ENCODE data around the gene AP2A2.
A peak's percentile ranks its signal among the peaks of the same experiment; 100 is the strongest.

AP2A2 gene

DNA sequence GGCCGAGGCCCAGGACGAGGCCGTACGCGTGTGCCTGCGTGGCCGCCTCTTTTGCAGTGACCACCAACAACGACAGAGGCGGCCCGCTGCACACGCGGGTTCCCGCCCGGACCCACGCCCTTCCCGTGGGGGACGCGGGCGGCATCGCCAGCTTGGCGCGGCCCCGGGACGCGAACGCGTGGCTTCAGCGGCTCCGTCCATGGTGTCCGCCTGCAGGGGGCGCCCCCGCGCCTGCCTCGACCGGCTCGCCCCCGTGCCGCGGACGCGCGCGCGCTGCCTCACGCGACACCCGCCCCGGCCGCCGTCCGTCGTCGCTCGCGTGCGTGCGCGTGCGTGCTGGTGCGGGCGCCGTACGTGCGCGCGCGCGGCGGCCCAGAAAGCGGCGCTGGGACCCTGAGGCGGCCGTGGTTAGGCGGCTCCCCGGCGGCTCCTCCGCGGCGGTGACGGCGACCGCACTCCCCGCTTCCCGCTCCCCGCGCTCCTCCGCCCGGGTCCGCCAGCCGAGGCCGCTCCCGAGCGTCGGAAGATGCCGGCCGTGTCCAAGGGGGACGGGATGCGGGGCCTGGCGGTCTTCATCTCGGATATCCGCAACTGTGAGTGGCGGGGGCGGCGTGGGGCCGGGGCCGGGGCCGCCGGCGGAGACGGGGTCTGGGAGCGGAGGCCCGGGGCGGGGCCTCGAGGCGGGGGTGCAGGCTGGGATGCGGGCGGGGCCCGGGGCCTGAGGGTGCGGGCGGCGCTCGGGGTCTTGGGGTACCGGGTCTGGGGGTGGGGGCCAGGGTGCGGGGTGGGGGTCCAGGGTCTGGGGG is at the start of gene AP2A2:
Gene AP2A2 (plus strand): TSS at position 375 of the 806 bp plus-strand sequence. CDS start 152 bp downstream, at position 527.
- DNase-seq = peak in 50 of 58 donors; percentile 38 to 88 (median 71)

GRCh38 chr11:876545-876944 is 49.1 kb upstream of the AP2A2 start:
- DNase-seq = peak in 43 of 58 donors; percentile 6 to 71 (median 39)

- DNase-seq = no peak
These were observed 48.1 kb upstream of the AP2A2 start for GRCh38 chr11:877565-877964.

DNA sequence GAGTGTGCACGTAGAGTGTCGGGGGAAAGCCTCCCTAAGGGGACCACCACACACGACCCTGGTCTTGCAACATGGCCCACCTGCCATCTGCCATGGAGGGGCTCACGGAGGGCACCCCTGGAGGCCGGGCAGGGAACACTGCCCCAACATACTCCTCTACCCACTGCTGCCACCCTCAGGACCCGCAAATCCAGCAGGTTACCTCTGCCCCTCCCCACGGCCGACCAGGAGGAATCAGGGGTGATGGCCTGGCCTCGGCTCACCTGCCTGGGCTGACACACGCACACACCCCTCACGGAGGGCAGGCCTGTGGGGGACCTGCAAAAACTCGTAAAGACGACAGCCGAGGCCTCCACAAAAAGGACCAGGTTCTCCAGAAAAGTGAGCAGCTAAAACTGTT is 45.2 kb upstream of the AP2A2 start:
- no peak for DNase-seq

GRCh38 chr11:882596-882995 is 43.1 kb upstream of the AP2A2 start:
- DNase-seq = no peak

DNA sequence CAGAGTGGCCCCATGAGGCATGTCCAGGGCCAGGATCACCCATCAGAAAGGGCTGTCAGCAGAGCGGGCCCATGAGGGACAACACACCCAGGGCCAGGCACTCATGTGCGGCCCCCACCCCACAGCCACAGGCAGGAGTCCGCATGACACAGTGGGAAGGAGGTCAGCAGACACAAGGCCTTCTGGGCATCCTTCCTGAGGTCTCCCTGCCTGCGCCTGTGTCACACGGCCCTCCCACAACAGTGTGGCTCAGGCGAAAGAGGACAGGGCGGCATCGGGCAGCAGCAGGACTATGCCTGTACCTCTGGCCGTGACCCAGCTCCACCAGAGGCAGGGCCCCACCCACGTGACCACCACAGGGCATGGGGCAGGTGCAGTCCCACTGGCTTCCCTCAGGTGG is 42.1 kb upstream of the AP2A2 start:
- DNase-seq = no peak

- no peak for DNase-seq
These were observed 41.0 kb upstream of the AP2A2 start for GRCh38 chr11:884578-885070.

DNA sequence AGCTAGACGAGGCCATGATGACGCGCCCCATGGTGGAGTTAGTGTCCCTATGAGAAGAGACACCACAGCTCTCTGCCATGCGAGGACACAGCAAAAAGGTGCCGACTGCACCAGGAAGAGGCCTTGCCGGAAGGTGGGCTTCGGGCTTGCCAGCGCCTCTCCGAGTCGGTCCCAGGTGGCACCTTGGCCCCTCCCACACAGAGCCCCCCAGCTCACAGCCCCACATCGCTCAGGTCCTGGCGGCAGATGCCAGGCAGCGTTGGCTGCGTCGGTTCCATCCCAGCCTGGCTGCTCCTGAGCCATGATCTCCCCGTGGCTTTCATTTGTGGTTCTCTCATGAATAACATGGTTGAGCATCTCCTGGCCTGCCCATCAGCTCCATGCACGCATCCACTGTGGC is 39.1 kb upstream of the AP2A2 start:
- DNase-seq = no peak

GRCh38 chr11:887589-887988 is 38.1 kb upstream of the AP2A2 start:
- DNase-seq = no peak

- peak in 5 of 58 donors; percentile 13 to 51 (median 24) for DNase-seq
These were observed 37.1 kb upstream of the AP2A2 start for GRCh38 chr11:888310-889212.

DNA sequence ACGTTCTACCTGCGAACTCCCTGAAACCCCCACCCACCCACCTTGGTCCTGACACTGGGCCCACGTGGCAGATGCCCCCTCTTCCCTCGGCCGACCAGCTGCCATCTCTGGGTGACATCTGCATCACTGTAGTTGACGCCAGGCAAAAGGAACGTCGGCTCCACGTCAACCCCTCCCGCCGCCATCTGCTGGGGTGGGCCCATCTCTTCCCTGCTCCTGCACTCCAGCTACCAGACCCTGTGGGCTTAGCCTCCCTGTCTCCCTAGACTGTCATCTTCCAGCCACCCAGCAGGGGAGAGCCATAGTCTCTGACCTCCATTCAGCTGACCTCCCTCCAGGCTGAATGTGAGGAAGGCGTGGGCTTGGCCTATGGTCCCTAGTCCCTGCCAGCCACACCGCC is 36.4 kb upstream of the AP2A2 start:
- DNase-seq = no peak

- no peak for DNase-seq
These were observed 35.8 kb upstream of the AP2A2 start for GRCh38 chr11:889687-890475.

DNA sequence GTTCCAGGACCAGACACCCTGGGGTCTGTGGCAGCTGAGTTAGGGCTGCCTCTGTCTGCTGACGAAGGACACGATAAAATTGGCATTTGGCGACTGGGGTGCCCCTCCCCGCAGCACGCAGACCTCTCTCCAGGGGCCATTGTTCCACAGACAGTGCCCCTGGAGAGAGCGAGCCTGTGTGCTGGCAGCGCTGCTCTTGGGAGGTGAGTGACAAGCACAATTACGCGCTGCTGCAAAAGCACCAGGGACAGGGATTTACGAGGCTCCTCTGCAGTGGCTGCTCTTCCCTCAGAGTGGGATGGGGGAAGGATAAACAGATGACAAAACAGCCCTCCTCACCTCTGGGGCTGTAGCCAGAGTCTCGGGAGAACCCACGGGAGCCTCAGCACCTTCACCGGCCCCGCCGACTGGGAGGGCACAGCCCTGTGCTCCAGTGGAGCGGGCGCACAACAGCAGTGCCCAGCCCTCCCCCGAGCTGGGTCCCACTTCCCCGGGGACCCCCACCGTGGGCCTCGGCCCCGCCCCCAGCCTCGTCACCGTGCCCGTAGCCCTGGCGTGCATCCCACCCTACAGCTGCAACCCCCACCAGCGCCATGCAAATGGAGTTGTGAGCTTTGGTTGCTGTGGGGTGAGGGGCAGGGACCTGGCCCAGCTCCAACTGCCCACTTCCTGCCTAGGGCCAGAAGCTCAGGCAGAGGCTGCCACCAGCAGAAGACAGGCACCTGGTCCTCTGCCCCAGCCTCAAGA is 34.7 kb upstream of the AP2A2 start:
- peak in 2 of 58 donors; percentile 15 to 27 for DNase-seq

GRCh38 chr11:893008-893654 is 32.5 kb upstream of the AP2A2 start:
- DNase-seq = no peak

DNA sequence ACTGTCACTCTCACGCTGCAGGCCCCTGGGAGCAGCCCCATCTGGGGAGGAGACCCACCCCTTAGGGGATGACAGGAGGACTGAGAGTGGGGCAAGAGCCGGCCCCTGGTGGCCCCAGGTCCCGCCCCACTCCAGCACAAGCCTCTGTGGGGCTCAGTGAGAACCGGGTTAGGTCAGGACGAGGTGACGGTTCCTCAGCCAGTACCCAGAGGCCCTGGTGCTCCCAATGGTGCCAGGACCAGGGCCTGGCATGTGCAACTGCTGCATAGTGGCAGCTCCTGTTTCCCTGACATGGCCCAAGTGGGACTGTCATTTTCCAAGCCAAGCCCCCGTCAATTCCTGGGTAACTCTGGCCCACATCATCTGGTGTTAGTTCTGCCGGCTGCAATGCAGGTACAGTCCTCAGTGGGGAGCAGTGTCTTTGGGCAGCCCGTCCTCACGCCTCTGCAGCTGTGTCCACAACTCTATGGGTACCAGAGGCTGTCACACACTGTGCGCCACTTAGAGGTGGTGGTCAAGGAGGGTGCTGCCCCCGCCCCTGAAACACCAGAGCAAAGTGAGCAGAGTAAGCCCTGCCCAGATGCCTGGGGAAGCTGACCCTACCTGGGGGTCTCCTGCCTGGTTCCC is 31.0 kb upstream of the AP2A2 start:
- no peak for DNase-seq

- no peak for DNase-seq
These were observed 30.1 kb upstream of the AP2A2 start for GRCh38 chr11:895331-896110.

DNA sequence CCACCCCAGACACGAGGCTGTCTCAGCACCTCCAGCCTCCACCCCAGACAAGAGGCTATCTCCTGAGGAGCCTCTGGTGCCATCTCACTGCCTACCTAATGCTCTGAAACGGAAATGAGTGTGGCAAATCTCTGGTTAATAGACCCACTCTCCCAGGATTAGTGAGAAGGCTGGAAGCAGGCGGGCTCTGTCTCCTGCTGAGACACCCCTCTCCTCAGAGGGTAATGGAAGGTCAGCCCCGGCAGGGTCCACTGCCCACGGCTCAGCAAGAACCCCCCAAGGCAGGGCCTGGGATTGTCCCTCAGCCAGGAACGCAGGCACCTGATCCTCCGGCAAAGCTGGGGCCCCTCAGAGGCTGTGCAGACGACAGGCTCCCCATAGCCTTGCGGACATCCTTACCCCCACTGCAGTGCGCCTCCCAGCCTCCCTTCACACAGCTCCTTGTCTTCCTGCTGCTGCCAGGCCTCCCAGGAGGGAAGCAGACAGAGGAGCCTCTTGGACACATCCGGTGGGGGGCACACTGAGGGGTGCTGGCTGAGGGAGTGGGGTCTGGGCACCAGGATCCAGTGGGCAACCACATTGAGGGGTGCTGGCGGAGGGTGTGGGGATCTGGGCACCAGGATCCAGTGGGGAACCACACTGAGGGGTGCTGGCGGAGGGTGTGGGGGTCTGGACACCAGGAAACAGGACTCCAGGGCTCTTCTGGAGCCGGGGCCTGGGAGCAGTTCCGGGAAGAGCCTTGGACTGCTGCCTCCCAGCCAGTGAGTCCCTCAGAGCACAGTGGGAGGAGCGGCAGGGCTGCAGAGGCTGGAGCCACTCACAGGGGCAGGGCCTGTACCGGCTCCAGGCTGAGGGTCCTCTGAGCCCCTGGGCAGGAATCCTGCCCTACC is 28.2 kb upstream of the AP2A2 start:
- DNase-seq = no peak

- DNase-seq = peak in 2 of 58 donors; percentile 10 to 40
These were observed 27.5 kb upstream of the AP2A2 start for GRCh38 chr11:898143-898511.

All from anterior cingulate cortex (tissue), 58 donors.